HG03108 (cell line): ENCODE results near the gene PTK6.

Experiments
- ATAC-seq: cut with Tn5 transposase; IDR thresholded peaks from one replicate; pipeline ENCODE4 v1.9.1; 2021; ENCODE audit warnings: moderate library complexity; ENCODE audit not compliant: unreplicated experiment

Gene PTK6

DNA sequence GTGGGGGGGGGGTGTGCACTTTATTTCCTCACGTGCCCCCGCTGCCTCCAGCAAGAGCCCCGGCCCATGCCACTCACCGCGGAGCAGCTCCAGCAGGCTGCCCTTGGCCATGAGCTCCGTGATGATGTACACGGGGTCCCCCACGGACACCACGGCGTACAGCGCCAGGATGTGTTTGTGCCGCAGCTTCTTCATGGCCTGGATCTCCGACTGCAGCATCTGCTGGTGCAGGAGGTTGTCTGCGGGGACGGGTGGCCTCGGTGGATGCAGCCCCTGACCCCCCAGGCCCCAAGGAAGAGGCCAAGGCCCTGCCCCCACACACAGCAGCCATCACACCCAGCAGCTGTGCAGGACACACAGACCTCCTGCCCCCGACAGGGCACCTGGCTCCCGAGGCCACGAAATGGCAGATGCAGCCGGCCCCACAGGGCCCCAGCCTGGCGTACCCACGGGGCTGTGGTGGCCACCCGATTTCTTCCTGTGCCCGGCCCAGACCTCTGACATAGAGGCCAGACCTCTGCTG, 4.7 kb downstream of the PTK6 start:
- ATAC-seq, result no peak

DNA sequence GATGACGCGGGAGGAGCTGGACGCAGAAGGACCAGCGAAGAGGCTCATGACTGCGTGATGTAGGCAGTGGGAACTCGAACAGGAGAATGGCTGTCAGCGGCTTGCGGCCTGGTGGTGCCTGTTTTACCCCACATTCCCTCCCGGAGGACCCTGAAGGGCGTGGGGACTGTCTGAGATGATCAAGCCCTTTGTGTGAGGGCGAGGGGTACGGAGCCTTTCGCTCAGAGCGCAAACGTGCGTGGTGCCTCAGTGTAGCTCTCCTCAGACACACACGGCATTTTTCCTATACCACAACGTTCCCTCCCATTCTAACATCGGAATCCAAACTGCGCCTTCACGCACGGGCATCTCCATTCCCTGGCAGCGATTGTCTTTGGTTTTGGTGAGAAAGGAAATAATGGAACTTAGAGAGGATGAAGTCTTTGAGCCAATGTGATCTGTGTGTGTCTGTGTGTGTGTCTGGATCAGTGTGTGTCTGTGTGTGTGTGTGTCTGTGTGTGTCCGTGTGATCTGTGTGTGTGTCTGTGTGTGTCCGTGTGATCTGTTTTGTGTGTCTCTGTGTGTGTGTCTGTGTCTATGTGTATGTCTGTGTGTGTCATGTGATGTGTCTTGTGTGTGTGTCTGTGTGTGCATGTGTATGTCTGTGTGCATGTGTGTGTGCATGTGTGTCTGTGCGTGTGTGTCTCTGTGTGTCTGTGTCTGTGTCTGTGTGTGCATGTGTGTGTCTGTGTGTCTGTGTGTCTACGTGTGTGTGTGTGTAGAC, 5.3 kb downstream of the PTK6 start:
- ATAC-seq, result no peak

DNA sequence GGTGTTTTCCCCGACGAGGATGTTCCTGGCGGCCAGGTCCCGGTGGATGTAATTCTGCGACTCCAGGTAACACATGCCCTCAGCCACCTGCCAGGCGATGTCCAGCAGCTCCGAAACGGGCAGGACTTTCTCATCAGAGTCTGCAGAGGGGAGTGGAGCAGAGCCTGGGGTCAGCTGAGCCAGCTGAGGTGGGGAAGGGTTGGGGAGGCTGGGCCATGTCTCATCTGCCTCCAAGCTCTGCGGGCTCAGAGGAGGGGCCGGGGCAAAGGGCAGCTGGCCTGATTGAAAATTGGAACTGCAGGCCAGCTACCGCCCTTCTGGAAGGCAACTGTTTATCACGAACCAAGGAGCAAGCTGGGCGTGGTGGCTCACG, 6.4 kb downstream of the PTK6 start:
- ATAC-seq, result no peak

DNA sequence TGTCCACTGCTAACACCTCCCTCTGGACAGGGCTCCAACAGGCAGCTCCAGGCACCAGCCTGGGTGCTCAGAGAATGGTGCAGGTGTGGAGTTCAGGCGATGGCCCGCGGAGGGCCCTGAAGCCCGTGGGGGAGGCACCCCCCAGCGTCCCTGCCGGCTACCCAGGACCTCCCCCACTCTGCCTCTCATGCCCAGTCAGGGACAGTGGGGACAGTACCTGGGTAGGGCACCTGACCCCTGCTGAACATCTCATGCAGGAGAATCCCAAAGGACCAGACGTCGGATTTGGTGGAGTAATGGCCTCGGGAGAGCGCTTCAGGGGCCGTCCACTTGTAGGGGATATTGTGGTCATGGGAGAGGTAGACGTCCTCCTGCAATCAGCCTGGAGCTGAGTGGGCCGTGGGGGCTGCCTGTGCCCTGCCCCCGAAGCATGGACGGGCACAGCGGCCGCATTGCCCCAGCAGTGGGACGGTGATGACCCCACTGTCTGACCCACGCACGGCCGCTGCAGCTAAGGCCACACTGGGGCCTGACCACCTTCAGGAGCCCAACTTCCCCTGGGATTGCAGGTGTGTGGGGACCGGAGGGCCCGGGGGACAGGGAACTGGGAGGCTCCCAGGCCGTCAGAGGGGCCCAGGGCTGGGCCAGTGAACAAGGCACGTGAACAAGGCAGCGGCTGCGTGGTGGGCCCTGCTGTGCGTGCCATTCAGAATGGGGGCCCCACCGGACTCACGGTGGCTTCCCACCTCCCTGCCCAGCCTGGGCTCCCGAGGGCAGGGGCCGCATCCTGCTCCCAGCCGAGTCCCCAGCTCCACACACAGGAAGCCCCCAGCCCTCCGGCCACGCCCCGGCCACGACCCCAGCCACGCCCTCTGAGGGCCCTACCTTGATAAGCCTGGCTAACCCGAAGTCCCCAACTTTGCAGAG, 7.1 kb downstream of the PTK6 start:
- no peak for ATAC-seq

DNA sequence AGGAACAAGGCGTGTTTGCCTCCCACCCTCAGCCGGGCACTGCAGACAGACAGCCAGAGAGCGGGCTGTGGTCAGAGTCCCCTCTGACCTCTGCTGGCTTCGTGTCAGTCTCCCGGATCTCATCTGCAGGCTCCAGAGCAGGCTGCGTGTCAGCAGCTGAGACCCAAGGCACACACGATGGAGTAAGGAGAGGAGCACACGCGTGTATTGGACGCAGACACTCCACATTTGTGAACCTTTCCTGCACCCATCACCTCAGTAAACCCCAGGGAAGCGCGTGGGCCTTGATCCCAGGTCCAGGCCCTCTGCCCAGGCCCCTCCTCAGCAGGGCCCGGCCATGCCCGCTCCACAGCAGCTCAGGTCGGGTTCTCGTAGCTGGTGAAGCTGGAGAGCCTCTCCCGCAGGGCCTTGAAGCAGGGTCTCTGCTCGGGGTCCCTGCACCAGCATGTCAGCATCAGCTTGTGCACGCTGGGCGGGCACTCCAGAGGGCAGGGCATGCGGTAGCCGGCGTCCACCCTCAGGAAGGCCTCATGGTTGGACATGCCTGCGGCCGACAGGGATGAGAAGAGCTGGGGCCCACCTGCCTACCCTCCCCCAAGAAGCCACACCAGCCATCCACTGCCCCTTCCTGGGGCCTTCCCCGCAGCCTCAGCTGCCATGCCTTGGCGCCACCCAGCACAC, 7.9 kb downstream of the PTK6 start:
- no peak for ATAC-seq

DNA sequence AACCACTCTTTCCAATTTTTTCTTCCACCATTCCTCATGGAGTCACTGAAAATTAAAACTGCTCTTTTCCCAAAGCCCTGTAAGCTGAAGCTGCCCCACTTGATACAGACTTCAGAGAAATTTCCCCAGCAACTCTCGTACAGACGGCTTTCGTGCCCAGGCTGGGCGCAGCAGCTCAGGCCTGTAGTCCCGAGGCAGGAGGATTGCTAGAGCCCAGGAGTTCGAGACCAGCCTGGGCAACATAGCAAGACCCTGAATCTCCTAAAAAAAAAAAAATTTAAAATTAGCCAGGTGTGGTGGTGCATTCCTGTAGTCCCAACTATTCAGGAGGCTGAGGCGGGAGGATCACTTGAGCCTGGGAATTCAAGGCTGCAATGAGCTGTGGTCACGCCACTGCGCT, 10.0 kb downstream of the PTK6 start:
- ATAC-seq, result no peak

DNA sequence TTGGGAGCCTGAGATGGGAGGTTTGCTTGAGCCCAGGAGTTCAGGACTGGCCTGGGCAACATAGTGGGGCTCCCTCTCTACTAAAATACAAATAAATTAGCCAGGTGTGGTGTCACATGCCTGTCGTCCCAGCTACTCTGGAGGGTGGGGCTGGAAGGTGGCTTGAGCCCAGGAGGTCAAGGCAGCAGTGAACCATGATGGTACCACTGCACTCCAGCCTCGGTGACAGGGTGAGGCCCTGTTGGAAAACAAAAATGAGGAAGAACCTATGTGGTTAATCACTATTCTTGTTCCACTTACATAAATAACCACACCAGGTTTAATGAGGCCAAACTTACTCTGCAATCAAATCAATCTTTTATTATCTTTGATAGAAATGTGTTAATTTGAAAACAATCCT, 11.2 kb downstream of the PTK6 start:
- no peak for ATAC-seq

DNA sequence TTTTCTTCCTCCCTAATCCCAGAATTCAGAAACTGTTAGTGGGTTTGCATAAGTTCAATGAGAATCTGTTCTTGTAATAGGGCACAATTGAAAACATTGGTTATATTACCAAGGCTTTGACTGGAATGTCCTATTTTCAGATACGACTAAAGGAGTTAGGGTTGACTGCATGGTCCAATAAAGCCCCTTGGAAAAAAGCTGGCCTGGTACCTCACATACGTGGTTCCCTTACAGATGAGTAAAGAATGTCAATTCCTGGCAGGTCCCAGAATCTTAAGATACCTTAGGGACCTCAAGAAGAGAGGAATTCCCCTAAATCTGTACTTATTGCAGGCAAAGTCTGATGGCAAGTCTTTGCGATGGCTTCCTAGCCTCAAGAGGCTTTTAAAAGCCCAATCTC, 12.0 kb downstream of the PTK6 start:
- ATAC-seq, result no peak

DNA sequence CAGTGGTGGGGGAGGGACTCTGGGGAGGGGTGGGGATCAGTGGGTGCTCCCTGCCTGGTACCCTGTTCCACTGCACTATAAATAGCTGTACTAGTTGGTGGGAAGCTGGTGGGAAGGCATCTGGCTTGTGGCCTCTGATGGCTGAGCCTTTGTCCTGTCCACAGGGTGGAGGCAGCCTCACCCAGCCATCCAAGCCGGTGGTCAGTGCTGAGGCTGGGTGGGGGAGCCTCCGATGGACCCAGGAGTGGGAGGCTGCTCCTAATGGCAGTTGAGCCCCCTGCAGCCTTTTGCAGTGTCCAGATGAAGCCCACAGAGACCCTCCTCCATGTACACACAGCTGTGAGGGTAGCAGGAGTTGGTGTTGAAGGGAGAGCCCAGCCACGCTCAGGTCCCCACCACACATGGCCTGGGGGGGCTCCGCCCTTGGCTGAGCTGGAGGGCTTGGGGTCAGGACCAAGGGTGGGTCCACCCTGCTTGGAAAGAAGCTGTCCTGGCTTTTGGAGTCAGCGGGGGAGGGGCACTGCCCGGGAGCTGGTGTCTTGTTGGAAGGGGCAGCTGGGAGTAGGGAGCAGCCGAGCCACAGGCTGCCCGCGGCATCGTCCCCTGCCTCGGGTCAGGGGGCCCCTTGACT, 14.1 kb downstream of the PTK6 start:
- no peak for ATAC-seq

DNA sequence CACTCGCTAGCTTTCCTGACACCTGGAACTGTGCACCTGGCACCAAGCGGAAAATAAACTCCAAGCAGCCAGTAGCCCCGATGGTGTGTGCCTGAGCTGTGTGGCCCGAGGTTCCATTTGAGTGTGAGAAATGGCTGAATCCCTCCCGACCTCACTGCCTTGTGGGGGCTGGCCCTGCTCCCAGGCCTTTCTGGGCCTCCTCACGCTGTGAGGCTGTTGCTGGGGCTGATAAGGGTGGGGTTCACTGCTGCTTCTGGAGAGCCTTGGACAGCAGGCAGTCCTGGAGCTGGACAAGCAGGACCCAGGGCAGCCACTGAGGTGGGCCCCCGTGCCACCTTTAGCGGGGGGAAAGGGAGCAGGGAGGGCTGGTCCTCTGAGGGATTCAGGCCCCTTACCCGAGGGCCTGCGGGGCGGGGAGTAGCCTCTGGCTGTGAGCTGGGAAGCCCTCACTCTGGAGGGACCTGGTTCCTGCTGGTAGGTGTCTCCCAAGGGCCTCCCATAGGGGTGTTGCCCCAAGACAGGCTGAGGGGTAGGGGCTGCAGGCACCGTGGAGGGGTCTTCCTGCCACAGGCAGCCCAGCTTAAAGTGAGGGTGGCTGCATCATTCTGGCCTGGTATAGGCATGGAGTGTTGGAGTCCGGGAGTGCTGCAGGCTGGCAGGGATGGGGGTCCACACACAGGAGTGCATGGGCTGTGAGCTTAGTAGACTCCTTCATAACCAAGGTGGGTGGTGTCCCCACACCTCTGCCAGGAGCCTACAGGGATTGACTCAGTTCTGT, 14.9 kb downstream of the PTK6 start:
- ATAC-seq, result no peak

DNA sequence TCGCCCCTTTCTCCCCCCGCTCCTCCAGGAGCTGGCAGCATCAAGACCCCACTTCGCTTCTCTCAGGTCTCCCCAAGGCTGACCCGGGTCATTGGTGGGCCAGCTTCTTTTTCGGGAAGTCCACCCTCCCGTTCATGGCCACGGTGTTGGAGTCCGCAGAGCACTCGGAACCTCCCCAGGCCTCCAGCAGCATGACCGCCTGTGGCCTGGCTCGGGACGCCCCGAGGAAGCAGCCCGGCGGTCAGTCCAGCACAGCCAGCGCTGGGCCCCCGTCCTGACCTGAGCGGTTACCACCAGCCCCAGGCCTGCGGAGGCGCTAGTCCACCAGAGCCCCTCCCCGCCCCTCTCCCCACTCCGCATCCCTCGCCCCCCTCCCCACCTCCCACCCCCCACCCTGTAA, 15.6 kb downstream of the PTK6 start:
- no peak for ATAC-seq

DNA sequence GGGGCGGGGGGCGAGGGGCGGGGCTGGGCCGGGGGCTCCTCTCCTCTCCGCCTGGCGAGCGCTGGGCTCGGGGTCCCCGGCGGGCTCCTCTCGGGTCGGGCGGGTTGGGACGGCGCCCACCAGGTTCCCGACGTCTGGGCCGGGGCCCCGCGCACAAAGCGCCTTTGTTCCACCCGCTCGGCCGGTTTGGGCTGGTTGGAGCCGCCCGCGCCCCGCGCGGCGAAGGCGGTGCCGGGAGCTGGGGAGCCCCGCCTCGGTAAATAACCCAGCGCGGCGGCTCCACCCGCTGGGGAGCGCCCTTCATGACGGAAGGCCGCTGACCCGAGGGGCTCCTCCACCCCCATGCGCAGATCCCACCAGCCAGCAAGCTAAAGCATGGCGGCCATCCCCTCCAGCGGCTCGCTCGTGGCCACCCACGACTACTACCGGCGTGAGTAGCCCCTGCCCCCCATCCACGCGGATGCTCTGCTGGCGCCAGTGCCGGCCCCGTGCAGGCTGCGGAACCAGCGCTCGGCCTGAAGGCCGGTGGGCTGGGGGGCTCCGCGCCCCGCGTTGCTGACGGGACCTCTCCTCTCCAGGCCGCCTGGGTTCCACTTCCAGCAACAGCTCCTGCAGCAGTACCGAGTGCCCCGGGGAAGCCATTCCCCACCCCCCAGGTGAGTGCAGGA, 16.1 kb downstream of the PTK6 start:
- peak; percentile 29 for ATAC-seq

DNA sequence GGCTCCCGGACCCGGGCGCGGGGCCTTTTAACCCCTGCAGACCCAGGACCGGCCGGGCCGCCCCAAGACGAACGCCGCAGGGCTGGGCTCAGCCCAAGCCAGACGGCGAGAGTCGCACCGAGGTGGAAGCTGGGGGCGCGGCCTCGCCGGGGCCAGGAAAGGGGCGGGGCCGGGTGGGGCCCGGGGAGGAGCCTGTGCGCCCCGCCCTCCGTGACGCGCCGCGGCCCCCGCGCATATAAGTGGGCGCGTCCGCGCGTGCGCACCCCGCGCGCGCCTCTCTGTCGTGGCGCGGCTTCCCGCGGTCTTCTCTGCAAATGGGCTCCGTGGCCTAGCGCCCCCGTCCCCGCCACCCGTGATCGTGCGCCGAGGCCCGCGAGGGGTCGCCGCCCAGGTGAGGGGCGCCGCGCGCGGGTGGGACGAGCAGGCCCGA, 16.7 kb downstream of the PTK6 start, which contains the start of gene PPDPF:
PPDPF (plus strand) TSS at position 262 of the 430 bp plus-strand sequence. CDS start 544 bp downstream, outside the sequence.
- peak; percentile 60 for ATAC-seq

DNA sequence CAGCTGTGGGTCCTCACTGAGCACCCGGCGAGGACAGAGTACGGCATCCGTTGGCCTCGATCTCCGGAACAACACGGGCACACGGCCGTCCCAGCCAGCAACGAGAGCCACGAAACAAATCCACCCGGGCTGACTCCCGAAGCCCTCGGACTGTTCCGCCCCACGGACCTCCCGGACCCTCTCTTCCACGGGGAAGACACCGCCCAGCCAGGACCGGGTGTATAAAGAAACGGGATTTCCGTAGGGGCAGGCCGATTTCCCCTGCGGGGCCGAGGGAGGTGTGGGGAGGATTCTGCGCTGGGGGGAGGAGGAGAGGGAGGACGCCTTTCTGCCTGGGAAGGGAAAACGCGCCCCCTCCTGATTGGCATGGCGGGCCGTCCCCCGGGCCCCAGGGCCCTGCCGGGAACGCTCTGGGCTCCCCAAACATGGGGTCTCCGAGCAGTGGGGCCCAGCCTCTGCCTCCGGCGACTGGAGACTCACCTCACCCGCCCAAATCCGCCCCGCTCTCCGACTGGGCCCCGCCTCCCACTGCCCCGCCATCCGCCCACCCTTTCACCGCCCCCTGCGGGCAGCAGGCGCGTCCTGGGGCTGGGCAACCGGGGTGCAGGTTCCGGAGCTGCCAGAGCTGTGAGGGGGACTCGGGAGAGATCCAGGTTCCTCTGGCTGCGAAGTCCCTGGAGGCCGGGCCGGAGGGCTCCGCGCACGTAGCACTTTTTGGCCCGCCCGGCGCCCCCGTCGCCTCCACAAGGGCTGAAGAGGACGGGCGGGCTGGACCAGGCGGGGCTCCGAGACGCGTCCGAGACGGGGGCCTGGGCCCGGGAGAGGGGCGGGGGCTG, 17.3 kb downstream of the PTK6 start:
- ATAC-seq, result peak; percentile 26

DNA sequence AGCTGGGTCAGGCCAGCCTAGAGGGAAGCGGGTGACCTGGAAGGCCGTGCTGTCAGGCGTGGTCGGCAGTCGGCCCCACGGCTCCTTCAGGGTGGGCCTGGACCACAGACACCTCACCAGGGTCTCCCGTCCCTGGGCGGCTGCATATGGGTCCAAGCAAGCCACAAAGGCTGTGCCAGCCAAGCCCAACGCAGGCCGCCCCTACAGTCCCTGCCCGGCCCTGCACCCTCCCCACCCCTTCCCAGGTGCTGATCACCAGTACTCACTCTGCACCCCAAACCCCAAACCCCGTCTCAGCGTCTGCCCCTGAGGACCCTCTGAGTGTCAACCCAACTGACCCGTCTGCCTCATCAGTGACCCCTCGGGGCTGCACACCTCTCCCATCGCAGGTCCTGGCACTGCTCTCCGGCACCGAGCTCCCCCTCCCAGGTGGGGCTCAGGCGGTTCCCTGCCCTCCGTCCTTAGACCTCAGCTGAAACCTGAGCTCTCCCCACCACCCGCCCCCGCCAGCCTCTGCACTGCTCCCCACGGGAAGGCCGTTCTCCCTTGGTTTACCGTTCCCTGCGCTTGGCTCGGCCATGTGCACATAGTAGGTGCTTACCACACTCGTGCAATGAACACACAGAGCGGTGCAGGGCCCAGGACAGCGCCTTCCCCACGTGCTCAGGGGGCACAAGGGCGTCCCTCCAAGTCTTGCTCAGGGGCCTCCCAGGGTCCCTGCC, 18.1 kb downstream of the PTK6 start:
- ATAC-seq, result no peak

DNA sequence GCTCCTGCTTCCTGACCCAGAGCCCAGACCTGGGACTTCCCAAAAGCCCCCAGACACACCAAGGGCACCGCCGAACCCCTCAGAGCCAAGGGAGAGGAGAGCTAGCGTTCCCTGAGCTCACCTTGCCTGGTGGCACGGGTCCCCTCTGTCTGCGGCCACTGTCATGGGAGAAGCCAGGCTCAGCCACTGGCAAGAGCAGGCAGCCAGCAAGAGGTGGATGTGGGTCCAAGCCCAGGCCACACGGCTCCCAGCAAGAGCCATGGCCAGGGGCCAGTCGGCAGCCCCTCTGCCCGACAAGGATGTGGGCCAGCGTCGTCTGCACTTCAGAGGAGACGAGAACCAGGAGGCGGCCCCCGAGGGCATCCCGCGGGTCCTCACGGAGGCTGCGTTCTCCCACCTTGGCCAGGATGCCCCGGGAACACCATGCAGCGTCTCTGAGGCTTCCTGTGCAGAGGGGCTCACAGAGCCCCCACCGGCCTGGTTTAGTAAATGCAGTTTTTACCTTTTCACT, 18.8 kb downstream of the PTK6 start:
- ATAC-seq, result no peak

DNA sequence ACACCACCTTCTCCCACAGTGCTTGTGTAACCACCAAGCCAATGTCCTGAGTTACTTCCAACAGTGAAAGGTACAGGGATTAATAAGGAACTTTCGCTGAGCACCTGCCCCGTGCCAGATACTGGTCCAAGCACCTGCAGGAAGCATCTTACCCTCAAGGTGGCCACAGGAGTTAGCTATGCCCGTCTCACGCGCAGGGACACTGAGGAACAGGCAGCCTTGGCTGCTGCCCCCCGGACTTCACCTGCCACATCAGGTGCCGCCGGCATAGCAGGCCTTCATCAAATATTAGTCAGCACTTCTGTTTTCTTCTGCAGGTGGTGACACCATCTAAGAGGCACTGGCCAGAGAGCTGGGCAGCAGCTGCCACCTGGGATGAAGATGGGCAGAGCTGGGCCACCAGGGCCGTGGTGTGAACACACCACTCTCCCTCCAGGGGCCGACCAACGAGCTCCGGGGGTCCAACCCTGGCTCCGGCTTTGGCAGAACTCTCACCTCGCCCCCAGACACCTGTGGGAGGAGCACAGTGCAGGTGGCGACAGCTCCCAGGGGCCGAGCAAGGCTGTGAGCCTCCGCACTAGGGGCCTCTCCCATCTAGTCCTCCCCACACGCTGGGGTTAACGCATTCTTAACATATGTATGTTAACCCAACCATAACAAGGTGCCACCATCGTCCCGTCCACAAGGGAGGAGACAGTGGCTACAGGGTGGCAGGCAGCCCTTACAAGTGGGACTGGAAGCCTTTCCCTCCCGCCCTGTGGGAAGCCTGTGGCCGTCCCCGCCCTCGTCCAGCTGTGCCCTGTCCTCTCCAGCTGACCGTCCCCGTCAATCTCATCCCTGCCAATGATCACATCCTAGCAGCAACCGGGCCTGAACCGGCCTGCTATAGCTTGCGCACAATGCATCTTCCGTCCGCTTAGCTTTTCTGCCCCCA, 19.5 kb downstream of the PTK6 start:
- no peak for ATAC-seq
